LNCaP clone FGC (cell line): ENCODE measurements around the gene TMEM117.

ENCODE experiments used
- DNase-seq: peaks from one replicate; pipeline ENCODE4 v3.0.0-alpha.2; 2011; ENCODE audit warnings: low read depth
- H3K4me3 ChIP-seq: 2 replicates; pipeline ENCODE4 v1.5.1; 2011; ENCODE audit warnings: mild to moderate bottlenecking, low read depth, low read length, control low read depth
- TF ChIP-seq, protein P1 (sequence below): IDR thresholded peaks from 2 replicates; pipeline ENCODE4 v1.5.1; 2012; ENCODE audit warnings: mild to moderate bottlenecking; ENCODE audit not compliant: control insufficient read depth, insufficient read depth; ENCODE audit errors: extremely low read depth

The TMEM117 gene

GRCh38 chr12:43835656-43836474 is at the start of gene TMEM117:
Gene TMEM117, plus strand, starts transcription at chr12:43836081.
- TF ChIP-seq, protein P1, sequence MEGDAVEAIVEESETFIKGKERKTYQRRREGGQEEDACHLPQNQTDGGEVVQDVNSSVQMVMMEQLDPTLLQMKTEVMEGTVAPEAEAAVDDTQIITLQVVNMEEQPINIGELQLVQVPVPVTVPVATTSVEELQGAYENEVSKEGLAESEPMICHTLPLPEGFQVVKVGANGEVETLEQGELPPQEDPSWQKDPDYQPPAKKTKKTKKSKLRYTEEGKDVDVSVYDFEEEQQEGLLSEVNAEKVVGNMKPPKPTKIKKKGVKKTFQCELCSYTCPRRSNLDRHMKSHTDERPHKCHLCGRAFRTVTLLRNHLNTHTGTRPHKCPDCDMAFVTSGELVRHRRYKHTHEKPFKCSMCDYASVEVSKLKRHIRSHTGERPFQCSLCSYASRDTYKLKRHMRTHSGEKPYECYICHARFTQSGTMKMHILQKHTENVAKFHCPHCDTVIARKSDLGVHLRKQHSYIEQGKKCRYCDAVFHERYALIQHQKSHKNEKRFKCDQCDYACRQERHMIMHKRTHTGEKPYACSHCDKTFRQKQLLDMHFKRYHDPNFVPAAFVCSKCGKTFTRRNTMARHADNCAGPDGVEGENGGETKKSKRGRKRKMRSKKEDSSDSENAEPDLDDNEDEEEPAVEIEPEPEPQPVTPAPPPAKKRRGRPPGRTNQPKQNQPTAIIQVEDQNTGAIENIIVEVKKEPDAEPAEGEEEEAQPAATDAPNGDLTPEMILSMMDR, result 0 out of 2 replicates have a peak, but pooled peaks have one; percentile 4
- peak within 1 kb of the TSS; percentile 58 for H3K4me3 ChIP-seq
- DNase-seq, result no peak

GRCh38 chr12:43786899-43787693 is 48.8 kb upstream of the TMEM117 start:
- TF ChIP-seq, protein P1, result no peak
- no peak for DNase-seq
- H3K4me3 ChIP-seq, result no peak overlapping the region

- TF ChIP-seq, protein P1, result no peak
- H3K4me3 ChIP-seq, result no peak overlapping the region
- DNase-seq, result no peak
Observed at GRCh38 chr12:43789941-43790340, 45.9 kb upstream of the TMEM117 start.

DNA sequence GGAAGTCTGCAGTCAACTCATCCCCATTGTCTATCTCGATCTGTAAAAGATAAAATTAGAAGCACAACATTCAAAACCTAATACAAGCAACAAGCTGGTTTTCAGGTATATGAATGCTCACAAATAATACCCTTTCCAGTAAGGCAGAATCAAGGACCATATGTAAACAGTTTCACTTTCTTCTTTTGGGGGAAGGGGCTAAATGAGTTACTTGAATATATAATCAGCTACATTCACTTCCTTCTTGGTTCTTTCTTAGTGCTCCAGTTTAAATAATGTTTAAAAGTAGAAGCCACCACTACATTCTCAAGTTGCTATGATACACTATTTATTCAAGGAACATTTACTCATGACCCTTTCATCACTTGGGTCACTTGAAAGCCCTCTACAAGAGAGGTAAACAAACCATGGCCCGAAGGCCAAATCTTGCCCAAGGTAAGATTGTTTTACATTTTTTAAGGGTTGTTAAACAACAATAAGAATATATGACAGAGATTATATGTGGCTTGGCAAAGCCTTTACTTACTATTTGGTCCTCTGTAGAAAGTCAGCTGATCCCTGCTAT is 40.1 kb upstream of the TMEM117 start:
- DNase-seq, result peak; percentile 90
- TF ChIP-seq, protein P1, result no peak
- H3K4me3 ChIP-seq, result no peak overlapping the region

GRCh38 chr12:43797561-43798217 is 38.2 kb upstream of the TMEM117 start:
- no peak overlapping the region for H3K4me3 ChIP-seq
- DNase-seq, result no peak
- TF ChIP-seq, protein P1, result no peak

GRCh38 chr12:43805149-43805859 is 30.6 kb upstream of the TMEM117 start:
- TF ChIP-seq, protein P1, result no peak
- peak overlapping the region; percentile 92 for H3K4me3 ChIP-seq
- DNase-seq, result no peak
